Right forelimb (tissue), 1 donor: ENCODE results near the gene CHERP.
A peak's percentile ranks its signal among the peaks of the same experiment; 100 is the strongest.
"Not testable (repeated sequence)": the region's sequence is repeated elsewhere in the genome, so short reads cannot be mapped to it uniquely, and the experiment has no call there.

ENCODE experiments used
- DNase-seq: peaks from one replicate; pipeline ENCODE4 v3.0.0-alpha.2; 2018

CHERP gene

DNA sequence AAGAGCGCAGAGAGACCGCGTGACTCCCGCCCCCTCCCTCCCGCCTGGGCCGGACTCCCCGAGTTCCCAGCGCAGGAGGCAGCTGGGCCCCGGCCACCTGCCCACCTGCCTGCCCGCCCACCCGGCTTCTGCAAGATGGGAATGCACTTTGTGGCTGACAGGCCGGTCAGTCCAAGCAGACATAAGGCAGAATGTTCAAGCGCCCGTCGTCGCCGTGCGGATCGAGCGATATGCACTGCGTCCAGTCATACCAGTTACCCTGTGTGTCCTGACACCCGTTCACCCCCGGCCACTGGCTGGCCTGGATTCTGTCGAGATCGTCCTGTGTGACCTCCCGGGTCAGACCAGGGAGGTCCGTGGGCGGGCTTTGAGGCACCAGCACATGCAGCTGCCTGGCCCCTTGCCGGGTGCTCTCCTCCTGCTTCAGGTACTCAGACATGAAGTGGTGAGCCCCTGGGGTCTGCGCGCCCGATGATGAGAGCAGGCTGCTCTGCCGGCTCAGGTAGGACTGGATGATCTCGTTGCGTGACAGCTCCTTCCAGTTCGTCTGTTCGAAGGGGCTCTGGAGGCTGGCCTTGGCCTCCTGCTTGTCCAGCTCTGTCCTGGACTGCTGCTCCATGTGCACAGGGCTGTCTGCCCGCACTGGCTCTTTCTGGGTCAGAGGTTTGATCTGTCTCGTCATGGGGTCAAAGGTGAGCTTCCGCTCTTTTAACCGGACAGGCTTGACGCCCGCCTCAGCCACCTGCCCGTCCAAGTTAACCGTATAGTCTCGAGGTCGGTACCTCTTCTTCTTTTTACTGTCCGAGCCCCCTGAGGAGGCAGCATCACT lies 33.8 kb upstream of the CHERP start:
- DNase-seq = no peak

GRCh38 chr19:16575282-16575681 lies 33.0 kb upstream of the CHERP start:
- no peak for DNase-seq

DNA sequence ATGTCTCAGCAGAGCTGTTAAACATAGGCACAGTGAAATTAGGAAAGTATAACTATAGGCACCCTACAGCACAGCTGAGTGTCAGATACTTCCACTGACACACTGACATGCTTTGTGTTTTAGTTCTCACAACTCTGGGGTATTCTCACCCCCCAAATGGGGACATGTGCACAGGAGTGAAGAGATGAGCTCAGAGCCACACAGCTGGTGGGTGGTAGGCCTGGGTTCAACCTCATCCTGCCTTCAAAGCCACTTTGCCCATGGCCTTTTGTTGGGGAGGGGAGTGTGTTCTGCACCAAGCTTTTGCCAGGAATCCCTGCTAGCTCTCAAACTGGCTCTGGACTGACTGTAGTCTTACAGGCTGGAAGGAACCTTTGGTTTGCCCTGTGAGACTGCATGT lies 31.7 kb upstream of the CHERP start:
- DNase-seq = no peak

GRCh38 chr19:16573296-16573695 lies 31.1 kb upstream of the CHERP start:
- no peak for DNase-seq

- peak; percentile 98 for DNase-seq
Observed at GRCh38 chr19:16572332-16573211, 30.3 kb upstream of the CHERP start, which contains the start of gene SLC35E1. Gene SLC35E1, minus strand, starts transcription at chr19:16572415. Its CDS starts 51 bp downstream, at chr19:16572364.

DNA sequence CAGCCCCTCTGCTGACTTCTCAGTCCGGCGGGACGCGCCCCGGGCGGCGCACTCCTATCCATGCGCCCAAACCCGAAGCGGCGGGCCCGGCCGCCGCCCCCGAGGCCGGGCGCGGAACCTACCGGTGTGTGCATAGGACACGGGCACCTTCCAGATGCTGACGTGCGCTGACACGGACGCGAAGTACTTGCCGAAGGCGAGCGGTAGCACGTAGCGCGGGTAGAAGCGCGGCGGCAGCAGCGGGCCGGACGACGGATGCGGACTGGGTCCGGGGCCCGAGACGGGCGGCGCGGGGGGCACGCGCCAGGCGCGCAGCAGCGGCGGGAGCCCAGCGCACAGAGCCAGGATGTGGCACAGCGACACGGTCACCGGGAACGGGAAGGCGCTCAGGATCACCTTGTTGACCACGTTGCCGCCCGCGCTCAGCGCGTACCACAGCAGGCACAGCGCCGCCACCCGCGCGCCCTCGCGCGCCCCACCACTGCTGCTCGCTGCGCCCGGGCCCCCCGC lies 29.6 kb upstream of the CHERP start:
- no peak for DNase-seq

- DNase-seq = no peak
Observed at GRCh38 chr19:16571283-16571682, 29.0 kb upstream of the CHERP start.

DNA sequence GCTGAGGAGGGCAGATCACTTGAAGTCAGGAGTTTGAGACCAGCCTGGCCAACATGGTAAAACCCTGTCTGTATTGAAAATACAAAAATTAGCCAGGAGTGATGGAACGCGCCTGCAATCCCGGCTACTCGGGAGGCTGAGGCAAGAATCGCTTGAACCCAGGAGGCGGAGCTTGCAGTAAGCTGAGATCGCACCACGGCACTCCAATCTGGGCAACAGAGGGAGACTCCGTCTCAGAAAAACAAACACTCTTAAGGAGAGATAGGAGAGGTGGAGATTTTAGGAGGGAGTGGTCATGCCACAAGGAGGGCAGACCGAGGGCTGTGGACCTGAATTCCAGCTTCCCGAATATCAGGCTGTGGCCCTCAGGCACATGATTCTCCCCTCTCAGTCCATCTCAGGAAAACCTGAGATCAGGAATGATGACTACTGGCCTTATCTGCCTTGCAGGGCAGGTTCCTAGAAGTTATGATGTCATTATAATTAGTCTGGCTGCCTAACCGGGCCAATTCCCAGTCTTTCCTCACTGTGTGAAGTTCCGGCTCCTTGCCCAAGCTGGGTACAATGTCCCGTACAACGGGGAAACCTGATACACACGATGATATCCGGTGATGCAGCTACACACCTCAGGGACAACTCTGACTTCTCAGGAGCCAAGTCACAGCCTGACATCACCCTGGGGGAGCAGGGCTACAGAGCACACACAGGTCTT lies 27.5 kb upstream of the CHERP start:
- DNase-seq = no peak

GRCh38 chr19:16566702-16567101 lies 24.5 kb upstream of the CHERP start:
- no peak for DNase-seq

DNA sequence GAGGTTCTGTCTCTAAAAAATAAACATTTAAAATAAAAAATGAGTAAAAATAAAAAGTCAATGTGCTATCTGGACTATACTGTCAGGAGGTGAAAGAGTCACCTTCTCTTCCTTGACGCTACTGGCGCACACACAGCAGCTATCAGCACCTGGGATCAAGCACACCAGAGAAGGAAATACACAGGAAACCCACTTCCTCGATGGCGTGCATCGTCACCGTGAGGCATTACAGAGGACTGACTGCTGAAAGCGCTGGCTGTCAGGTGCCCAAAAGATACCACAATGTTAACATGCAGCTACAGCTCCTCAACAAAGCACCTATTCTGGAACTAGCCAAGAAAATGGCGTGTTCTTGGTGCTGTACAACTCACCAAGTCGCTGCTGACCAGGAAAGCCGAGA lies 23.9 kb upstream of the CHERP start:
- DNase-seq = no peak

DNA sequence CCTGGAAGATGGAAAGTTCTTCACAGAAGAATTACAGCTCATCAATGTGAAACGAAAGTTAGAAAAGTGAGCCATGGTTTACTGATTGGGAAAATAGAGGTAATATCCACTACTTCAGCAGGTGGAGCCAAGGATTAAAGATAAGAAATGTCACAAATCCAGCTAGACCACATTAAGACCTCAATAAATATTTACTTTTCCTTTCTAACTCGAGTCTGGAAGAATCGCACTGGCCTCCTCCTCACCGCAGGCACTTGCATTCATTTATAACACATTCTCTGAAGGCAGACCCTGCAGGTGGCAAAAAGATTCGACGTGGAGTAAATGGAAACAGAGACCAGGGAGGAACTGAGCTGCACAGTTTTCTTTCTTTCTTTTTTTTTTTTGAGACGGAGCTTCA lies 22.6 kb upstream of the CHERP start:
- no peak for DNase-seq

- DNase-seq = no peak
Observed at GRCh38 chr19:16562608-16563025, 20.4 kb upstream of the CHERP start.

- DNase-seq = no peak
Observed at GRCh38 chr19:16561382-16561781, 19.1 kb upstream of the CHERP start.

- no peak for DNase-seq
Observed at GRCh38 chr19:16559780-16560276, 17.6 kb upstream of the CHERP start.

- no peak for DNase-seq
Observed at GRCh38 chr19:16554776-16555175, 12.5 kb upstream of the CHERP start.

DNA sequence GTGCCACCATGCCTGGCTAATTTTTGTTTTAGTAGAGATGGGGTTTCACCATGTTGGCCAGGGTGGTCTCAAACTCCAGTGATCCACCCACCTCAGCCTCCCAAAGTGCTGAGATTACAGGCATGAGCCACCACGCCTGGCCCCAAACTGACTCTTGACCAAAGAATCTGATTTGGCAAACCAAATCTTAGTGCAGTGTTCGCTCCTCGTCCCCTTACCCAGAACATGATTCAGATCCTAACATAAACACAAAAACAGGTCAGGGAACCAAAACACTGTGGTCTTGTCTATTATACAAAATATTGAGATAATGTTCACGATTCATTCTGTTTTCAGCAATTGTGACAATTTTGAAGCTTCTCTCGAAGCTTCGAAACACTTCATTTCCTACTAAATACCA lies 9.7 kb upstream of the CHERP start:
- DNase-seq = not testable (repeated sequence)

DNA sequence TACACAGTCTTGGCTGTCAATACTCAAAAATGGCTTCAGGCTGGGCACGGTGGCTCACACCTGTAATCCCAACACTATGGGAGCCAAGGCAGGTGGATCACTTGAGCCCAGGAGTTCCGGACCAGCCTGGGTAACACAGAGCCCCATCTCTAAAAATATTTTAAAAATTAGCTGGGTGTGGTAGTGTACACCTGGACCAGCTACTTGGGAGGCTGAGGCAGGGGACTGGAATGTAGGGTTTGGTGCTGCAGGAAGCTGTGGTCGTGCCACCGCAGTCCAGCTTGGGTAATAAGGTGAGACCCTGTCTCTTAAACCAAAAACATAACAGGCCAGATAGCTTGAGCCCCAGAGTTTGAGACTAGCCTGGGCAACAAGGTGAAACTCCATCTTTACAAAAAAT lies 6.7 kb upstream of the CHERP start:
- DNase-seq = no peak

- DNase-seq = no peak
Observed at GRCh38 chr19:16544473-16545231, 2.4 kb upstream of the CHERP start.

DNA sequence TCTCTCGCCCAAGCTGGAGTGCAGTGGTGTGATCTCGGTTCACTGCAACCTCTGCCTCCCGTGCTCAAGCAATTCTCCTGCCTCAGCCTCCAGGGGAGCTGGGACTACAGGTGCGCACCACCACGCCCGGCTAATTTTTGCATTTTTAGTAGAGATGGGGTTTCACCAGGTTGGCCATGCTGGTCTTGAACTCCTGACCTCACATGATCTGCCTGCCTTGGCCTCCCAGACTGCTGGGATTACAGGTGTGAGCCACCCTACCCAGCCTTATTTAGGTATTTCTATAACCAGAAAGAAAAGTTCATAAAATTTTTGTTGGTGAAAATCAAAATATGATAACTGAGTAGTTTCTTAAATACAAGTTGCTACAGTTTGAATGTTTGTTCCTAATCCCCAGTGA lies 1.5 kb upstream of the CHERP start:
- DNase-seq = not testable (repeated sequence)

DNA sequence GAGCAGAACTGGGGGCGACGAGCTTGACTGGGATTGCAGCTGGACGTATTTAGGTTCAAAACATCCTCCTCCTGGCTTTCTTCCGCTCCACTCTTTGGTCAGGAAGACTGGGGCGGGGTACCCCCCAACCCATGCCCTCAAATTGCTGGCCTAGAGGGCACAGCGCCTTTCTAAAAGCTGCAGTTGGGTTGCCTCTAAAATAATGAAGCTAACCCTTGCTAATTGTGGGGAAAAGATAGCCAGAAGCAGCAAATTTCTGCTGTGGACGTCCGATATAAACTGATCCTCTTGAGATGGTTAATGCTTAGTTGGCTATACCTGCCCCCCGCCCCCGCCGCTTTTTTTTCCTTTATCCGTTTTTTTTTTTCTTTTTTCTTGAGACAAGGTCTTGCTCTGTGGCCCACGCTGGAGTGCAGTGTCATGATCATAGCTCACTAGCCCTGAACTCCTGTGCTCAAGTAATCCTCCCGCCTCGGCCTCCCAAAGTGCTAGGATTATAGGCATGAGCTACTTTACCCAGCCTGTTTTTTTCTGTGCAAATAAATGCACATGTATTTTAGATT lies 754 bp upstream of the CHERP start:
- DNase-seq = no peak

DNA sequence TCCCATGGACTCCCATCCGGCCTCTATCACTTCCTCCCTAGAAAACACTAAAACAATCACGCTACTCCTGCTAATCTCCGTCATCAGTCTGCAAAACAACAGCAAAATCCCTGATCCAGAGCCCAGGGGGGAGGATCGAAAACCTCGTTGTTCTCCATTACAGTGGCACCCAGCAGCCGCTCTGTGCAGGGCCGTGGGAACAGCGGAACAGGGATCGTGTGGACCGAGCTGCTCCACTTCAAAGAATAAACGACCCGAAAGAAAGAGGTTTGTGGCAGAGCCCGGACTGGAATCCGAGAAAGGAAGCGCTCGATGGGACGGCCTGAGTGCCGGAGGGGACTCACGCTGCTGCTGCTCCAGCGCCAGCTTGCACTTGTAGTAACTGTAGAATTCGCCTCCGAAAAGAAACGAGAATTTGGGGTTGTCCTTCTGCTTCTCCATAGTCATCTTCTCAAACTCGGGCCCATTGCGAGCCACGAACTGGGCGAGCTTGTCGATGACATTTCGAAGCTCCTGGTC lies 652 bp downstream of the CHERP start:
- DNase-seq = no peak
